OCI-LY3 (cell line): ENCODE measurements around the gene CPAMD8.

ENCODE experiments used
- CTCF ChIP-seq: fragments of 200-600, 300-600 bp; sonication (generic); IDR thresholded peaks from 2 replicates; pipeline ENCODE4 v1.5.1; 2014; ENCODE audit warnings: antibody characterized with exemption, low read length, low read depth
- EZH2phosphoT487 ChIP-seq: fragments of 200-600 bp; shearing (Covaris generic); IDR thresholded peaks from 2 replicates; pipeline ENCODE4 v1.6.1; 2018; ENCODE audit warnings: antibody characterized with exemption, mixed run types, low read depth

GRCh38 chr19:16874250-16874977 lies 152.2 kb downstream of the CPAMD8 start:
- TF ChIP-seq CTCF: no peak
- no peak for TF ChIP-seq EZH2phosphoT487
